Thymus (tissue), 11 donors: ENCODE results near the gene INTS7. TPM values are rescaled to one million over a fixed set of nuclear protein-coding genes. Genes with fewer than 3 reads are reported as not detected.

ENCODE experiments used
- DNase-seq, 9 donors: peaks; one replicate each; pipeline ENCODE4 v3.0.0-alpha.2; 2013; ENCODE audit warnings: low spot score in 9 of 9, low read depth in 6 of 9, missing footprints in 1 of 9
- H3K27ac ChIP-seq, 2 donors: one replicate each; pipeline ENCODE4 v1.5.1; 2013; ENCODE audit warnings: control low read depth in 1 of 2, low read depth in 1 of 2, low read length in 1 of 2, mild to moderate bottlenecking in 1 of 2, moderate library complexity in 1 of 2
- H3K27me3 ChIP-seq, 2 donors: one replicate each; pipeline ENCODE4 v1.5.1; 2013; ENCODE audit warnings: low read length in 1 of 2; ENCODE audit not compliant: control insufficient read depth in 2 of 2, insufficient read depth in 1 of 2
- H3K36me3 ChIP-seq, 2 donors: one replicate each; pipeline ENCODE4 v1.5.1; 2013; ENCODE audit warnings: low read length in 1 of 2, mild to moderate bottlenecking in 1 of 2, moderate library complexity in 1 of 2; ENCODE audit not compliant: control insufficient read depth in 2 of 2, insufficient read depth in 2 of 2
- H3K4me1 ChIP-seq, 2 donors: one replicate each; pipeline ENCODE4 v1.5.1; 2013; ENCODE audit warnings: low read length in 2 of 2; ENCODE audit not compliant: control insufficient read depth in 2 of 2, insufficient read depth in 2 of 2
- H3K4me3 ChIP-seq, 2 donors: one replicate each; pipeline ENCODE4 v1.5.1; 2013; ENCODE audit warnings: low read length in 2 of 2, control low read depth in 1 of 2, mild to moderate bottlenecking in 1 of 2
- H3K9me3 ChIP-seq, 2 donors: one replicate each; pipeline ENCODE4 v1.5.1; 2013; ENCODE audit warnings: low read length in 1 of 2, mild to moderate bottlenecking in 1 of 2; ENCODE audit not compliant: control insufficient read depth in 2 of 2, insufficient read depth in 1 of 2
- WGBS: extraction: QIAGEN DNeasy Blood & Tissue Kit; methylation state at CpG from one replicate; pipeline ENCODE4 v1.1.7; 2013; 5-methylcytosine and 5-hydroxymethylcytosine counted together
- polyA plus RNA-seq: library from polyadenylated mRNA; stranded (reverse); fragments of 200-250 nt; gene quantifications from one replicate; pipeline ENCODE4 v1.2.3, GENCODE V29; 2013
- total RNA-seq: library from RNA; stranded (reverse); fragments of 120-200 nt; gene quantifications from one replicate; pipeline ENCODE4 v1.2.4, GENCODE V29; 2013
- donor health status: healthy.

INTS7 gene
- total and polyA plus RNA-seq, 2 donors, result 9.7 to 15.4 TPM

- H3K27me3 ChIP-seq, result no peaks in the 10 kb centered on the region
- no peak overlapping the region for H3K4me3 ChIP-seq
- H3K9me3 ChIP-seq, result no peaks in the 10 kb centered on the region
- no peak overlapping the region for H3K27ac ChIP-seq
- H3K36me3 ChIP-seq, result peaks cover 7 to 11% of the 10 kb centered on the region in 2 donors
- no peaks in the 10 kb centered on the region for H3K4me1 ChIP-seq
- WGBS, result over 99% methylated on average over 2 of the region's 2 CpGs
- DNase-seq, result no peak
Measured at GRCh38 chr1:211952299-211952698, 83.1 kb downstream of the INTS7 start.

DNA sequence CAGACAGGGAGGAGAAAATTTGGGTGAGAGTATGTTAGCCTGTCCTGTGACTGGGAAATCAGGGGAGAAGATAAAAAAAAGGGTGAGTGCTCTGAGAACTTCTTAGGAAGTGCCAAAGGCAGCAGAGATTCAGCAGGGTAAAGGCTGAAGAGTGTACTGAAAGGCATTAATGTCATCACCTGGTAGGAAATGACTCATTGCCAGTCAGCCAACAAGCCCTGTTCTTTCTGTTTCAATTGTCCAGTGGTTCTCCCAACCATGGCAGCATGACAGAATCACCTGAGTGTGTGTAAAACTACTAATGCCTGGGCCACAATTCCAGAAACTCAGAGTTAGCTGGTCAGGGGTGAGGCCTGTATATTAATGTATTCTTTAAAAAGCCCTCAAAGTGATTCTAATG lies 83.5 kb downstream of the INTS7 start:
- H3K27me3 ChIP-seq, result no peaks in the 10 kb centered on the region

GRCh38 chr1:211948377-211948776 lies 87.0 kb downstream of the INTS7 start:
- peaks cover 15 to 24% of the 10 kb centered on the region in 2 donors for H3K36me3 ChIP-seq
- H3K27ac ChIP-seq, result no peak overlapping the region
- over 99% methylated on average over 5 of the region's 5 CpGs for WGBS
- no peaks in the 10 kb centered on the region for H3K9me3 ChIP-seq
- no peaks in the 10 kb centered on the region for H3K4me1 ChIP-seq
- no peaks in the 10 kb centered on the region for H3K27me3 ChIP-seq
- no peak overlapping the region for H3K4me3 ChIP-seq
- DNase-seq, result no peak

More for the DNA sequence above, 83.5 kb downstream of the INTS7 start:
- H3K9me3 ChIP-seq, result no peaks in the 10 kb centered on the region
- H3K36me3 ChIP-seq, result peaks cover 7 to 13% of the 10 kb centered on the region in 2 donors
- H3K27ac ChIP-seq, result no peak overlapping the region
- H3K4me3 ChIP-seq, result no peak overlapping the region
- no peaks in the 10 kb centered on the region for H3K4me1 ChIP-seq
- DNase-seq, result no peak

- H3K36me3 ChIP-seq, result peaks cover 15 to 24% of the 10 kb centered on the region in 2 donors
- H3K9me3 ChIP-seq, result no peaks in the 10 kb centered on the region
Measured at GRCh38 chr1:211947396-211948295, 87.7 kb downstream of the INTS7 start.

DNA sequence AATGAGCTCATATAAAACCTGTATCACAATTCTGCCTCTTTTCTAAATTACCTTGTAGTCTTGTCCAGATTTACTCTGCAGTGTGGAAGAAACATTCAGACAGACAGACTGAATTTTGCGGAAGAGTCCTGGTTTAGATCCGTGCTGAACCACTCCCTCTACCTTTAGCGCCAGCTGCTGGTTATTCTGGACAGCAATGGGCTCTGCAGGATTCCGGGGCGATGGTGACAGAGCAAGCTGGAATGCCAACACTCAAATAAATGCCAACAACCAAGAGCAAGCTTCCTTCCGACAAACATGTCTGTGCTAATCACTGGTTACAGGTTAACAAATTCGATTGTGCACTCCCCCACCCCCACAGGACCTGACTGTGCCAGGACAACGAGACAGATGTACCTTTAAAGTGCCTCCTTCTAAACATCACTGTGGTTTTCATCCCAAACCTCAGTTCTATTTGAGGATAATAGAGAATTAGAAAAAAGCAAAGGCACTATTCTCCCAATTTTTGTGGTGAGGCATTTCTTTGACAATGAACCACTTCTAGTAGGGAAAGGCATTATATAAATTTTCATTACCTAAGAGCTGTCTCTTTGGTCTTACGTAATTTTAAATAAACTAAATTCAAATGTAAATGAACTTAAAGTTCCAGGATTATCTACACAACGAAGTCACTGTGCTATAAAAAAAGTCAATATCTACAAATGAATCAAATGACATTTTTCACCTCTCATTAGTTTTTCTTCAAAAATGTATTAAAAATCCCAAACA lies 90.4 kb downstream of the INTS7 start:
- H3K4me1 ChIP-seq, result no peaks in the 10 kb centered on the region
- no peaks in the 10 kb centered on the region for H3K9me3 ChIP-seq
- DNase-seq, result no peak
- peaks cover 16 to 27% of the 10 kb centered on the region in 2 donors for H3K36me3 ChIP-seq
- no peak overlapping the region for H3K27ac ChIP-seq
- H3K4me3 ChIP-seq, result no peak overlapping the region
- H3K27me3 ChIP-seq, result no peaks in the 10 kb centered on the region
- WGBS, result 96% methylated on average over 10 of the region's 10 CpGs

More at GRCh38 chr1:211947396-211948295, 87.7 kb downstream of the INTS7 start:
- no peak for DNase-seq
- no peaks in the 10 kb centered on the region for H3K4me1 ChIP-seq
- no peak overlapping the region for H3K27ac ChIP-seq
- H3K4me3 ChIP-seq, result no peak overlapping the region
- WGBS, result 96% methylated on average over 11 of the region's 11 CpGs
- no peaks in the 10 kb centered on the region for H3K27me3 ChIP-seq

GRCh38 chr1:211942583-211942982 lies 92.8 kb downstream of the INTS7 start:
- no peaks in the 10 kb centered on the region for H3K9me3 ChIP-seq
- no peaks in the 10 kb centered on the region for H3K27me3 ChIP-seq
- H3K36me3 ChIP-seq, result peaks cover 16 to 21% of the 10 kb centered on the region in 2 donors
- no peak overlapping the region for H3K27ac ChIP-seq
- no peak for DNase-seq
- peaks cover 0 to 2% of the 10 kb centered on the region in 2 donors for H3K4me1 ChIP-seq
- H3K4me3 ChIP-seq, result no peak overlapping the region
- WGBS, result 97% methylated on average over 3 of the region's 3 CpGs

- no peaks in the 10 kb centered on the region for H3K27me3 ChIP-seq
- H3K9me3 ChIP-seq, result no peaks in the 10 kb centered on the region
- WGBS, result 89% methylated on average over 3 of the region's 3 CpGs
- H3K27ac ChIP-seq, result no peak overlapping the region
- H3K4me3 ChIP-seq, result no peak overlapping the region
- peaks cover 13 to 16% of the 10 kb centered on the region in 2 donors for H3K36me3 ChIP-seq
- peak in 1 of 9 donors; percentile 29 for DNase-seq
- H3K4me1 ChIP-seq, result peaks cover 0 to 2% of the 10 kb centered on the region in 2 donors
Measured at GRCh38 chr1:211939876-211940468, 95.4 kb downstream of the INTS7 start.

DNA sequence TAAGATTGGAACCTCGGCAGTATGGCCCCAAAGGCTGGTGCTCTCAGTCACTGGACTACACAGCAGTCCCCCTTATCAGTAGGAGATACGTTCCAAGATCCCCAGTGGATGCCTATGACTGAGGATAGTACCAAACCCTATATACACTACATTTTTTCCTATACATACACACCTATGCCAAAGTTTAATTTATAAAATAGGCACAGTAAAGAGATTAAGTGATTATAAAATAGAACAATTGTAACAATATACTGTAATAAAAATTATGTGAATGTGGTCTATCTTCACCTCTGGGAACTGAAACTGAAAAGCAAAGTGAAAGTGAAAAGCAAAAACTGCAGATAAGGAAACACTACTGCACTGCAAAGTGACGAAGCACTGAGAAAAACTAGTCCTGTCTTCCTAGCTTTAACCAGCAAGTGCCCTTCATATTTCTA lies 96.8 kb downstream of the INTS7 start:
- Histone ChIP-seq H3K9me3 (no peaks in the 10 kb centered on the region), H3K27me3 (no peaks in the 10 kb centered on the region), H3K36me3 (peaks cover 5 to 8% of the 10 kb centered on the region in 2 donors), H3K4me1 (peaks cover 0 to 2% of the 10 kb centered on the region in 2 donors), H3K27ac (no peak overlapping the region), H3K4me3 (no peak overlapping the region)
- 43% methylated on average over 3 of the region's 3 CpGs for WGBS
- DNase-seq, result peak in 3 of 9 donors; percentile 4 to 41 (median 30)
